Sigmoid colon (tissue), 7 donors: Measurements from ENCODE around the gene ESPNL. TPM values are rescaled to one million over a fixed set of nuclear protein-coding genes. Genes with fewer than 3 reads are reported as not detected.

ENCODE experiments used
- DNase-seq: peaks from one replicate; pipeline ENCODE4 v3.0.0-alpha.2; 2019
- H3K27ac ChIP-seq, 4 donors: fragments of 200-600 bp; sonication (generic); one replicate each; pipeline ENCODE4 v1.5.1; 2016 to 2019; ENCODE audit warnings: mild to moderate bottlenecking in 1 of 4
- H3K27me3 ChIP-seq, 3 donors: fragments of 200-600 bp; sonication (generic); one replicate each; pipeline ENCODE4 v1.5.1; 2019; ENCODE audit warnings: mild to moderate bottlenecking in 1 of 3
- H3K36me3 ChIP-seq, 4 donors: fragments of 200-600 bp; sonication (generic); one replicate each; pipeline ENCODE4 v1.5.1; 2016 to 2019
- H3K4me1 ChIP-seq, 4 donors: fragments of 200-600 bp; sonication (generic); one replicate each; pipeline ENCODE4 v1.5.1; 2017 to 2019
- H3K4me3 ChIP-seq, 4 donors: fragments of 200-600 bp; sonication (generic); one replicate each; pipeline ENCODE4 v1.5.1; 2017 to 2019; ENCODE audit warnings: mild to moderate bottlenecking in 2 of 4, moderate library complexity in 1 of 4
- H3K9me3 ChIP-seq, 4 donors: fragments of 200-600 bp in 3 of 4; sonication (generic) in 3 of 4; one replicate each; pipeline versions ENCODE4 v1.5.1 to v1.6.1; 2013 to 2019
- EP300 ChIP-seq, 4 donors: sonication (generic); formaldehyde crosslinking; IDR thresholded peaks; one replicate each; pipeline ENCODE4 v1.6.1; 2017; ENCODE audit warnings: antibody characterized with exemption in 4 of 4
- POLR2A ChIP-seq, 2 donors: fragments of 450-650 bp; IDR thresholded peaks; one replicate each; pipeline ENCODE4 v1.6.1; 2016; ENCODE audit warnings: antibody characterized with exemption in 2 of 2, mild to moderate bottlenecking in 2 of 2, moderate library complexity in 2 of 2
- POLR2AphosphoS5 ChIP-seq, 4 donors: sonication (generic); formaldehyde crosslinking; IDR thresholded peaks; one replicate each; pipeline ENCODE4 v1.6.1; 2017; ENCODE audit warnings: antibody characterized with exemption in 4 of 4
- WGBS, 2 donors: extraction: QIAGEN DNeasy Blood & Tissue Kit; methylation state at CpG; one replicate each; pipeline ENCODE4 v1.1.7; 2013; 5-methylcytosine and 5-hydroxymethylcytosine counted together
- intact Hi-C: fragments of 100-400 bp; cut with DNase I; formaldehyde crosslinking; loops from one replicate; pipeline ENCODE4 v1.15.1; 2023
- polyA plus RNA-seq, 3 donors: library from polyadenylated mRNA; stranded (reverse); fragments of 200-250 nt; gene quantifications; one replicate each; pipeline ENCODE4 v1.2.3, GENCODE V29; 2013
- total RNA-seq, 4 donors: library from RNA; depleted of rRNA; stranded (reverse); fragments of >200 nt; gene quantifications; one replicate each; pipeline ENCODE4 v1.1.0, GENCODE V29; 2016
- TF ChIP-seq, protein P1 (sequence below), 4 experiments: fragments of 450-650 bp in 3 of 4; fragments of 200-600 bp in 1 of 4; IDR thresholded peaks; one replicate each; pipeline ENCODE4 v1.5.1; 2016 to 2019; ENCODE audit warnings: antibody characterized with exemption in 4 of 4, mild to moderate bottlenecking in 3 of 4, moderate library complexity in 2 of 4
- donor health status: healthy with polysubstance abuse.
- donor health status: Bipolar disorder and iron deficiency.
- donor health status: healthy.

Gene ESPNL
- total and polyA plus RNA-seq, 7 donors: 0.36 to 2.0 (median 0.58) TPM; not detected in 3

DNA sequence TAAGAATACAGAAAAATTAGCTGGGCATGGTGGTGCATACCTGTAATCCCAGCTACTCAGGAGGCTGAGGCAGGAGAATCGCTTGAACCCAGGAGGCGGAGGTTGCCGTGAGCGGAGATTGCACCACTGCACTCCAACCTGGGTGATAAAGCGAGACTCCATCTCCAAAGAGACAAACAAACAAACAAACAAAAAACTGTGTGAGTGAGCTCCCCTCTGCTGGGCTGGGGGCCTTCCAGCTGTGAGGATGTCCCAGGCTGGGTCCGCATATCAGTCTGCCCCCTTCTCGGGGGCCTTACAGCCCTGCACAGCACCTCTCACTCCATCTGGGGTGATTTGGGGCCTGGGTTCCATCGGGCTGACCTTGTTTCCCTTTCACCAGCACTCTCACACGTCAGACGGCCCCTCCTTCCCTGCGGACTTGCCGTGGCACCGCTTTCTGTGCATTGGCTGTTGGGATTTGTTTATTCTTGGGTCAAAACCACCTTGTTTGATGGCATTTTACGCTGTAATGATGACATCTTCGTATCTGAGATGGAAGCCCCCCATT is 35.5 kb downstream of the ESPNL start:
- TF ChIP-seq POLR2A (IDR thresholded peaks at IDR 0.05): no peak
- TF ChIP-seq, protein P1, sequence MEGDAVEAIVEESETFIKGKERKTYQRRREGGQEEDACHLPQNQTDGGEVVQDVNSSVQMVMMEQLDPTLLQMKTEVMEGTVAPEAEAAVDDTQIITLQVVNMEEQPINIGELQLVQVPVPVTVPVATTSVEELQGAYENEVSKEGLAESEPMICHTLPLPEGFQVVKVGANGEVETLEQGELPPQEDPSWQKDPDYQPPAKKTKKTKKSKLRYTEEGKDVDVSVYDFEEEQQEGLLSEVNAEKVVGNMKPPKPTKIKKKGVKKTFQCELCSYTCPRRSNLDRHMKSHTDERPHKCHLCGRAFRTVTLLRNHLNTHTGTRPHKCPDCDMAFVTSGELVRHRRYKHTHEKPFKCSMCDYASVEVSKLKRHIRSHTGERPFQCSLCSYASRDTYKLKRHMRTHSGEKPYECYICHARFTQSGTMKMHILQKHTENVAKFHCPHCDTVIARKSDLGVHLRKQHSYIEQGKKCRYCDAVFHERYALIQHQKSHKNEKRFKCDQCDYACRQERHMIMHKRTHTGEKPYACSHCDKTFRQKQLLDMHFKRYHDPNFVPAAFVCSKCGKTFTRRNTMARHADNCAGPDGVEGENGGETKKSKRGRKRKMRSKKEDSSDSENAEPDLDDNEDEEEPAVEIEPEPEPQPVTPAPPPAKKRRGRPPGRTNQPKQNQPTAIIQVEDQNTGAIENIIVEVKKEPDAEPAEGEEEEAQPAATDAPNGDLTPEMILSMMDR (IDR thresholded peaks at IDR 0.05): no peak
- no peak for TF ChIP-seq EP300 (IDR thresholded peaks at IDR 0.05)
- no peak for TF ChIP-seq POLR2AphosphoS5 (IDR thresholded peaks at IDR 0.05)
- Histone ChIP-seq H3K4me3 (no peak overlapping the region), H3K27me3 (no peaks in the 10 kb centered on the region), H3K36me3 (no peaks in the 10 kb centered on the region), H3K4me1 (peaks cover 0 to 22% (median 16%) of the 10 kb centered on the region in 4 donors), H3K27ac (no peak overlapping the region), H3K9me3 (no peaks in the 10 kb centered on the region)
- no peak for DNase-seq
- intact Hi-C loops: no loop called here
- 82 to 87% methylated on average over 15 of the region's 15 CpGs for WGBS, 2 donors

DNA sequence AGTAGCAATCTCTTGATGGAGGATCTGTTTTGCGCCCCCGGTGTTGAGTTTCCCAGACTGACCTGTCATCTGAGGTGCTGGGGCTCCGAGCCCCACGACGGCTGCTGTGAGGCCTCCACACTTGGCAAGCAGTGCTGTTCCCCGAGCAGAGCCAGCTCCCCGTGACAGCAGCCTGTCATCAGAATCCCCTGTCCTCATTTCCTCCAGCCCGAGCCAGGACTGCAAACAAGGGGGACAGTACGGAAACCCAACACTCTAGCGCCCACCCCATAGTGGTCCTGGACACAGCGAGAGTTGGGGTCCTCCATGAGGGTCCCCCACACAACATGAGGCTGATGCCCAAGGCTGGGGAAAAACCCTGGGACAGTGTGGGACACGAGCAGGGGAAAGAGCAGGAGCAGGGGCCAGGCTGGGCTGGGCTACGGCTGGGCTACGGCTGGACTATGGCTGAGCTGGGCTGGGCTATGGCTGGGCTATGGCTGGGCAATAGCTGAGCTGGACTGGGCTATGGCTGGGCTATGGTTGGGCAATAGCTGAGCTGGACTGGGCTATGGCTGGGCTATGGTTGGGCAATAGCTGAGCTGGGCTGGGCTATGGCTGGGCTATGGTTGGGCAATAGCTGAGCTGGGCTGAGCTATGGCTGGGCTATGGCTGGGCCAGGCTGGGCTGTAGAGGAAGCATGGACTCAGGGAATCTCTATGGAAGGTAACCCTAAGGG is 36.8 kb downstream of the ESPNL start:
- intact Hi-C loops: no loop called here
- no peaks in the 10 kb centered on the region for H3K9me3 ChIP-seq
- TF ChIP-seq POLR2A (IDR thresholded peaks at IDR 0.05): no peak
- TF ChIP-seq POLR2AphosphoS5 (IDR thresholded peaks at IDR 0.05): no peak
- peaks cover 0 to 22% (median 16%) of the 10 kb centered on the region in 4 donors for H3K4me1 ChIP-seq
- H3K27me3 ChIP-seq: no peaks in the 10 kb centered on the region
- no peak overlapping the region for H3K27ac ChIP-seq
- WGBS, 2 donors: 72 to 78% methylated on average over 14 of the region's 14 CpGs
- H3K4me3 ChIP-seq: no peak overlapping the region
- DNase-seq: no peak
- no peaks in the 10 kb centered on the region for H3K36me3 ChIP-seq

DNA sequence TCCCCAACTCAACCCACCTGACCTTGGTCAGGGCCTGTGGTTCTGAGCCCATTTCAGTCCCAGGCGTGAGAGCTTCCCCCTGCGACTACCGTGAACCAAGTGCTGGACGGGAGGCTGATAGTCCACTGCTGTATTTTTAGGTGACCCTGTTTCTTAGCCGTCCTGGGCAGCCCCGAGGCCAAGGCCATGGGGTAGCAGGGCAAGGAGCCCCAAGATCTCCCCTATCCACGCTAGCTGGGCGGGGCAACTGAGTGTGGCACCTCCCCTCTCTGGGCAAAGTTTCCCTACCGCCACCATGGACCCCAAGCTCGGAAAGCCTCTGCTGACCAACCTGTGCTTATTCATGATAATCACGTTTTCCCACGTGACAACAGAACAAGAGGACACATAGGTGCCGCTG is 37.7 kb downstream of the ESPNL start:
- H3K9me3 ChIP-seq: no peaks in the 10 kb centered on the region
- WGBS, 2 donors: 86 to 96% methylated on average over 13 of the region's 13 CpGs
- peak overlapping the region in 1 of 4 donors; percentile 27 for H3K27ac ChIP-seq
- no peak for DNase-seq
- H3K36me3 ChIP-seq: no peaks in the 10 kb centered on the region
- no peaks in the 10 kb centered on the region for H3K27me3 ChIP-seq
- H3K4me3 ChIP-seq: no peak overlapping the region
- TF ChIP-seq POLR2A (IDR thresholded peaks at IDR 0.05) (no peak), POLR2AphosphoS5 (IDR thresholded peaks at IDR 0.05) (no peak), EP300 (IDR thresholded peaks at IDR 0.05) (no peak)
- TF ChIP-seq, protein P1 (IDR thresholded peaks at IDR 0.05): no peak
- intact Hi-C loops: no loop called here
- H3K4me1 ChIP-seq: peaks cover 0 to 24% (median 19%) of the 10 kb centered on the region in 4 donors

DNA sequence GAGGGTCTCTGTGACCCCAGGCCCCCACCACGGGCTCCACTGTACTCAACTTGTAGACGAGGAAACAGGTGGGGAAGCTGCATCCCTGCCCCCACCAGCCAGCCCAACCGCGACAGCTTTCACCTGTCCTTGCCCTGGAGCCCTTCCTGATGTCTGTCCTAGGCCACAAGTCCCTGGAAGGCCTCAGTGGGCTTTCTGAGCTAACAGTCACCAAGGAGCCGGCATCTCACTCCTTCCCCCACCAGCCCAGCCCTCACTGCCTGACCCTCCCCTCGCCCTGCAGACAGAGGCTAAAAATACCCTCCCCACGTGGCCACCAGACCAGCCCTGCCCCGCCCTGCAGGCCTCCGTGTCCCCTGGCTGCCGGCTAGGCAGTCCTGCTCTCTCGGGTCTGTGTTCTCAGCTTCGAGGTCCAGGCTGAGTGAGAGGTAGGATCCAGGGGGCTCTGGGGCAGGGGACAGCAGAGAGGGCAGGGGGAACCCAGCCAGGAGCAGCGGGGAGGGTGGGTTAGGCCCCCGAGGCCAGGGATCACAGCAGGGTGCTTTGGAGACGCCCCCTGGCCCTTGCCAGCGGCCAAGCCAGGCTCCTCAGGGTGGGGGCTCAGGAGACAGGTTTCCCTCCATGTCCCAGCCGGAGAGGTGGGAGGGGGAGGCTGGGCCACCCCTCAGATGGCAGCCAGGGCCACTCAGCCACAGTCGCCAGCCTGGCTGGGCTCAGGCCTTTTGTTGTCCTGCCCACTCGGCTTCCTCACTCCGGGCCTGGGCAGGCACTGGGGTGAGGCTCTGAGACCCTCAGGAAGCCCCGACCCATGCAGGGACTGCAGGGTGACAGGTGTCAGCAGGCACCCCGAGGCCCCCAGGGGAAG is 38.4 kb downstream of the ESPNL start, which contains the start of gene KLHL30:
Gene KLHL30, plus strand, starts transcription at position 338 of the 865 bp plus-strand sequence. CDS start 2,087 bp downstream, outside the sequence.
- WGBS, 2 donors: 48 to 66% methylated on average over 22 of the region's 22 CpGs
- Histone ChIP-seq H3K4me1 (peaks cover 0 to 31% (median 25%) of the 10 kb centered on the region in 4 donors), H3K4me3 (peak within 1 kb of the TSS in 3 of 4 donors; percentile 4 to 38 (median 20)), H3K36me3 (no peaks in the 10 kb centered on the region), H3K9me3 (no peaks in the 10 kb centered on the region), H3K27me3 (no peaks in the 10 kb centered on the region), H3K27ac (peak within 1 kb of the TSS in 2 of 4 donors; percentile 27 to 29)
- TF ChIP-seq, protein P1 (IDR thresholded peaks at IDR 0.05): no peak
- TF ChIP-seq EP300 (IDR thresholded peaks at IDR 0.05) (no peak), POLR2AphosphoS5 (IDR thresholded peaks at IDR 0.05) (no peak), POLR2A (IDR thresholded peaks at IDR 0.05) (no peak)
- no peak for DNase-seq
- intact Hi-C loops: no loop called here
